Measurements from ENCODE around the gene LANCL2.
"Not testable (repeated sequence)": the region's sequence is repeated elsewhere in the genome, so short reads cannot be mapped to it uniquely, and the experiment has no call there.

LANCL2 gene

DNA sequence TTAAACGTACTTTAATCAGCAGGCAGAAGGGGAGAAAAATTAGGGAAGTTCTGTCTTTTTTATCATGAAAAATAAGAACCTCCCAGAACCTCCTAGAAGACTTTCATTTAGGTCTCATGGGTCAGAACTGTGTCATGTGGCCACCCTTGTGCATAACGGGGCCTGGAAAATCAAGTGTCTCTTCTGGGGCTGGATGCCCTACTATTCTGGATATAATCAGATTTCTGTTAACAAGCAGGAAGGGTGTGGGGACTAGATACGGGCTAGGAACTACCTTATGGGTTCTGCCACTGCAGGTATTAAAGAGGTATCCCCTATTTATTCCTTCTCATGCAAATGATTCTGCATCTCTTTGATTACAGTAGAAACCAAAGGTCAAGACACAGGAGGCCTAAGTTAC lies 14.1 kb downstream of the LANCL2 start:
- 100% methylated on average over 1 to 2 of the region's 3 CpGs for WGBS, 2 experiments (ENCODE audit: insufficient coverage in 2 of 2)

DNA sequence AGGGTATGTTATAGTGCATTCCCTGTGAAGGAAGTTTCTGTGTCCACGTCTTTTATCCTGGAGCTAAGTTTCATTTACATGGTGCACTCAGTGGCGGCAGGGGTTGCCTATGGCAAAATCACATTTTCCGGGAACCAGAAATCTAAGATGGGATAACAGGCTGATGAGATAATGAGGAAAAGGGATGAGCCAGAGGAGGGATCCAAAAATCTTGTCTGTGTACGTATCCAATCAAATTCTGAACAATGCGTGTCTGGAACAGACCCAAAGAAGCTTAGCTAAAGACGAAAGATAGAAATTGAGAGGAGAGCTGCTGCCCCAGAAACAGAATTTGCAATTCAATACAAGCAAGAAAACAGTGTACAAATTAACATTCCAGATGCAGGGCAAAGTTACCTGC lies 16.1 kb downstream of the LANCL2 start:
- H3K36me3 ChIP-seq (ENCODE audit: control insufficient read depth, insufficient read depth, low read length), result no peaks in the 10 kb centered on the region
- no peak overlapping the region for H3K27ac ChIP-seq (ENCODE audit: low read depth, low read length, severe bottlenecking)
- no peaks in the 10 kb centered on the region for H3K4me1 ChIP-seq (ENCODE audit: control insufficient read depth, insufficient read depth, low read length, poor library complexity, severe bottlenecking)
- WGBS, 2 experiments (ENCODE audit: insufficient coverage in 2 of 2), result 90 to 91% methylated on average over 4 to 6 of the region's 6 CpGs
- peaks cover 10% of the 10 kb centered on the region for H3K9me3 ChIP-seq (ENCODE audit: control insufficient read depth, low read length)
- no peak overlapping the region for H3K4me3 ChIP-seq (ENCODE audit: extremely low read depth, insufficient read depth, low read length, poor library complexity, severe bottlenecking)

More for the DNA sequence above, 14.1 kb downstream of the LANCL2 start:
- Histone ChIP-seq H3K4me1 (ENCODE audit: control insufficient read depth, insufficient read depth, low read length, poor library complexity, severe bottlenecking) (no peaks in the 10 kb centered on the region), H3K36me3 (ENCODE audit: control insufficient read depth, insufficient read depth, low read length) (no peaks in the 10 kb centered on the region), H3K27ac (ENCODE audit: low read depth, low read length, severe bottlenecking) (no peak overlapping the region), H3K4me3 (ENCODE audit: extremely low read depth, insufficient read depth, low read length, poor library complexity, severe bottlenecking) (no peak overlapping the region), H3K9me3 (ENCODE audit: control insufficient read depth, low read length) (no peaks in the 10 kb centered on the region)

DNA sequence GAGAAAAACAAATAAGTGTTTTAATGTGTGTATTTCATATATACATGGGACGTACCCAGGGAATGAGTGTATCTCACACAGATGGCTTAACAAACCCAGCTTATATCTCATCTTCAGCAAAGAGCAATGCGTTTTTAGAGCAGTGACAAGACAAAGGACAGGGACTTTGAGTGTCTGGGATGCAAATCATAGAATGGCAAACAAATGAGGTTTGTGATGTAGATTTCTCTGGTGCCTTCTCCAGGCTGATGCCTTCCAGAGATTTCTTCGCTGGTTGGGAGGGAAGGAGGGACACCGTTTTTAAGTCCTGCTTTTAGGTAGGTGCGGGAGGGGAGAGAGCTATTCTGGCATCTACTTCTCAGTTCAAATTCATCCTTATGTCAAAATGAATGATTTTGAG lies 16.6 kb downstream of the LANCL2 start:
- Histone ChIP-seq H3K4me1 (ENCODE audit: control insufficient read depth, insufficient read depth, low read length, poor library complexity, severe bottlenecking) (no peaks in the 10 kb centered on the region), H3K4me3 (ENCODE audit: extremely low read depth, insufficient read depth, low read length, poor library complexity, severe bottlenecking) (no peak overlapping the region), H3K36me3 (ENCODE audit: control insufficient read depth, insufficient read depth, low read length) (no peaks in the 10 kb centered on the region), H3K9me3 (ENCODE audit: control insufficient read depth, low read length) (peaks cover 15% of the 10 kb centered on the region), H3K27ac (ENCODE audit: low read depth, low read length, severe bottlenecking) (no peak overlapping the region)
- no CpG with 5 or more reads among the region's 5 CpGs for whole genome bisulfite sequencing, 2 experiments (ENCODE audit: insufficient coverage in 2 of 2)

DNA sequence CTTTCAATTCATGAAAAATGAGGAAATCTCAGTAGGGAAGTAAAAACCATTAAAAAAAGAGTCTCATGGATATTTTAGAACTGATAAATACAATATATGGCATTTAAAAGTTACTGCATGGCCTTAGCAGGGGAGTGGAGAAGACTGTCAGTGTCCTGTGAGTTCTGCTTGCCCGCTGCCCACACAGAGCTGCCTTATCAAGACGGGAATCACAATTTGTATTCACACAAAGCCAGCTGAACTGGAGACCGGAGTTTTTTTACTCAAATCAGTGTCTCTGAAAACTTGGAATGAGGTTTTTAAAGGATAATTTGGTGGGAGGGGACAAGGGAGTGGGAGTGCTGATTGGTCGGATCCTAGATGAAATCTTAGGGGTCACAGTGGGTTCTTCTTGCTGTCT lies 17.1 kb downstream of the LANCL2 start:
- H3K27ac ChIP-seq (ENCODE audit: low read depth, low read length, severe bottlenecking), result no peak overlapping the region
- H3K4me3 ChIP-seq (ENCODE audit: extremely low read depth, insufficient read depth, low read length, poor library complexity, severe bottlenecking), result no peak overlapping the region
- H3K9me3 ChIP-seq (ENCODE audit: control insufficient read depth, low read length), result peaks cover 21% of the 10 kb centered on the region
- no peaks in the 10 kb centered on the region for H3K4me1 ChIP-seq (ENCODE audit: control insufficient read depth, insufficient read depth, low read length, poor library complexity, severe bottlenecking)
- 88 to 90% methylated on average over 3 to 4 of the region's 4 CpGs for WGBS, 2 experiments (ENCODE audit: insufficient coverage in 2 of 2)
- H3K36me3 ChIP-seq (ENCODE audit: control insufficient read depth, insufficient read depth, low read length), result no peaks in the 10 kb centered on the region

DNA sequence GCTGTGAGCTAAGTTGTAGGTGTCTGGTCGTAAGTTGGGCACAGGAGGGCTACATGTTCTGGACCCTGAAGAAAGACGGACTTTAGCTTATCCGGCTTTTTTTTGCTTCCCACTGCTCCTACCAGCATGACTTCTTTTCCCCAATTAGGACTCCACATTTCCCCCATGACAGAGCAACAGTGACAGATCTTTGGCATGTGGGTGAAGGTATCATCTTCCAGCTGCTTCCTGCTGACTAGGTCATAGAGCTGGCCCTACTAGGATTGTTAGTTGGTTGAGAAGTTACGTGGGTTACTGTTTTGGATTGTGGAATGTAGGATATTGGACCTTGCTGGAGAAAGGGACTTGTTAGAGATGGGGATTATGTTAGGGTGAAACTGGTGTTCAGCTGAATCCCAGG lies 21.4 kb downstream of the LANCL2 start:
- Histone ChIP-seq H3K4me1 (ENCODE audit: control insufficient read depth, insufficient read depth, low read length, poor library complexity, severe bottlenecking) (no peaks in the 10 kb centered on the region), H3K36me3 (ENCODE audit: control insufficient read depth, insufficient read depth, low read length) (peaks cover 3% of the 10 kb centered on the region), H3K9me3 (ENCODE audit: control insufficient read depth, low read length) (peaks cover 46% of the 10 kb centered on the region), H3K27ac (ENCODE audit: low read depth, low read length, severe bottlenecking) (no peak overlapping the region), H3K4me3 (ENCODE audit: extremely low read depth, insufficient read depth, low read length, poor library complexity, severe bottlenecking) (no peak overlapping the region)
- WGBS, 2 experiments (ENCODE audit: insufficient coverage in 2 of 2), result 100% methylated on average over 1 to 2 of the region's 4 CpGs

- Histone ChIP-seq H3K36me3 (ENCODE audit: control insufficient read depth, insufficient read depth, low read length) (peaks cover 9% of the 10 kb centered on the region), H3K27ac (ENCODE audit: low read depth, low read length, severe bottlenecking) (no peak overlapping the region), H3K4me1 (ENCODE audit: control insufficient read depth, insufficient read depth, low read length, poor library complexity, severe bottlenecking) (no peaks in the 10 kb centered on the region), H3K4me3 (ENCODE audit: extremely low read depth, insufficient read depth, low read length, poor library complexity, severe bottlenecking) (no peak overlapping the region), H3K9me3 (ENCODE audit: control insufficient read depth, low read length) (peaks cover 46% of the 10 kb centered on the region)
- 80 to 83% methylated on average over 3 to 5 of the region's 7 CpGs for WGBS, 2 experiments (ENCODE audit: insufficient coverage in 2 of 2)
Measured at GRCh38 chr7:55387062-55387965, 22.2 kb downstream of the LANCL2 start.

- WGBS, 2 experiments (ENCODE audit: insufficient coverage in 2 of 2), result 89 to 90% methylated on average over 5 of the region's 11 CpGs
- H3K4me1 ChIP-seq (ENCODE audit: control insufficient read depth, insufficient read depth, low read length, poor library complexity, severe bottlenecking), result no peaks in the 10 kb centered on the region
- H3K9me3 ChIP-seq (ENCODE audit: control insufficient read depth, low read length), result no peaks in the 10 kb centered on the region
Measured at GRCh38 chr7:55396233-55396785, 31.2 kb downstream of the LANCL2 start.

DNA sequence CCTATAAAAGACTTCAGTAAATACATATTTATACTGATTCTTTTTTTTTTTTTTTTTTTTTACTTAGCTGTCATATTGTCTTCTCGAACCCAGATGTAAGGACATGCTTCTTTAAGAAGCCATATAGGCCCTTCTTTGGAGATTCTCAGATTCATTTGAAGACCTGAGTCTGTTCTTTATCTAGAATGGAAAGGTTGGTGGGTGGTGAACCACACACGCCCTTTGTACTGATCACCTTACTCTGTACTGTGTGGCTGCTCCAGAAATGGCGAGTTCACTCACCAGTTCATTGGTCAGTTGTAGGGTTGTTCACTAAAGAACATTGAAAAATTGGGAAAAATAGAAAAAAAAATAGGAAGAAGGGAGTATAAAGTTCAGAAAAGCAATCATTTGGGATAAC lies 32.5 kb downstream of the LANCL2 start:
- no peak overlapping the region for H3K27ac ChIP-seq (ENCODE audit: low read depth, low read length, severe bottlenecking)
- 82% methylated on average over 2 of the region's 3 CpGs; no CpG with 5 or more reads in 1 of the 2 experiments for WGBS, 2 experiments (ENCODE audit: insufficient coverage in 2 of 2)
- peaks cover 21% of the 10 kb centered on the region for H3K36me3 ChIP-seq (ENCODE audit: control insufficient read depth, insufficient read depth, low read length)

More at GRCh38 chr7:55396233-55396785, 31.2 kb downstream of the LANCL2 start:
- no peak overlapping the region for H3K27ac ChIP-seq (ENCODE audit: low read depth, low read length, severe bottlenecking)
- H3K36me3 ChIP-seq (ENCODE audit: control insufficient read depth, insufficient read depth, low read length), result peaks cover 28% of the 10 kb centered on the region
- H3K4me3 ChIP-seq (ENCODE audit: extremely low read depth, insufficient read depth, low read length, poor library complexity, severe bottlenecking), result no peak overlapping the region

GRCh38 chr7:55400191-55400590 lies 35.1 kb downstream of the LANCL2 start:
- H3K9me3 ChIP-seq (ENCODE audit: control insufficient read depth, low read length), result peaks cover 2% of the 10 kb centered on the region
- WGBS, 2 experiments (ENCODE audit: insufficient coverage in 2 of 2), result 83% methylated on average over 1 of the region's 2 CpGs; no CpG with 5 or more reads in 1 of the 2 experiments
- H3K27ac ChIP-seq (ENCODE audit: low read depth, low read length, severe bottlenecking), result no peak overlapping the region
- H3K4me3 ChIP-seq (ENCODE audit: extremely low read depth, insufficient read depth, low read length, poor library complexity, severe bottlenecking), result no peak overlapping the region
- no peaks in the 10 kb centered on the region for H3K4me1 ChIP-seq (ENCODE audit: control insufficient read depth, insufficient read depth, low read length, poor library complexity, severe bottlenecking)
- peaks cover 17% of the 10 kb centered on the region for H3K36me3 ChIP-seq (ENCODE audit: control insufficient read depth, insufficient read depth, low read length)

More for the DNA sequence above, 32.5 kb downstream of the LANCL2 start:
- Histone ChIP-seq H3K4me3 (ENCODE audit: extremely low read depth, insufficient read depth, low read length, poor library complexity, severe bottlenecking) (no peak overlapping the region), H3K9me3 (ENCODE audit: control insufficient read depth, low read length) (no peaks in the 10 kb centered on the region), H3K4me1 (ENCODE audit: control insufficient read depth, insufficient read depth, low read length, poor library complexity, severe bottlenecking) (no peaks in the 10 kb centered on the region)

DNA sequence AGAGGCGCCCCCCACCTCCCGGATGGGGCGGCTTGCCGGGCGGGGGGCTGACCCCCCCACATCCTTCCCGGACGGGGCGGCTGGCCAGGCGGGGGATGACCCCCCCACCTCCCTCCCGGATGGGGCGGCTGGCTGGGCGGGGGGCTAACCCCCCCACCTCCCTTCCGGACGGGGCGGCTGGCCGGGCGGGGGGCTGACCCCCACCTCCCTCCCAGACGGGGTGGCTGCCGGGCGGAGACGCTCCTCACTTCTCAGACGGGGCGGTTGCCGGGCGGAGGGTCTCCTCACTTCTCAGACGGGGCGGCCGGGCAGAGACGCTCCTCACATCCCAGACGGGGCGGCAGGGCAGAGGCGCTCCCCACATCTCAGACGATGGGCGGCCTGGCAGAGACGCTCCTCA lies 37.4 kb downstream of the LANCL2 start:
- not testable (repeated sequence) for H3K4me1 ChIP-seq (ENCODE audit: control insufficient read depth, insufficient read depth, low read length, poor library complexity, severe bottlenecking); H3K9me3 ChIP-seq (ENCODE audit: control insufficient read depth, low read length); H3K4me3 ChIP-seq (ENCODE audit: extremely low read depth, insufficient read depth, low read length, poor library complexity, severe bottlenecking); H3K27ac ChIP-seq (ENCODE audit: low read depth, low read length, severe bottlenecking)
- H3K36me3 ChIP-seq (ENCODE audit: control insufficient read depth, insufficient read depth, low read length), result peaks cover 16% of the 10 kb centered on the region
- no CpG with 5 or more reads among the region's 35 CpGs for WGBS, 2 experiments (ENCODE audit: insufficient coverage in 2 of 2)
